Measurements from ENCODE around the gene NALCN.

Gene NALCN

GRCh38 chr13:101248739-101249514, 167.4 kb downstream of the NALCN start:
- H3K4me3 ChIP-seq (ENCODE audit: low read length), result no peak overlapping the region
- no peak for TF ChIP-seq CTCF (conservative IDR thresholded peaks at IDR 0.05; ENCODE audit: low read depth, low read length)
- DNase-seq (ENCODE audit: low read depth), result no peak

GRCh38 chr13:101242720-101243119, 173.6 kb downstream of the NALCN start:
- H3K4me3 ChIP-seq (ENCODE audit: low read length), result no peak overlapping the region
- DNase-seq (ENCODE audit: low read depth), result no peak
- TF ChIP-seq CTCF (conservative IDR thresholded peaks at IDR 0.05; ENCODE audit: low read depth, low read length), result no peak

GRCh38 chr13:101238555-101238954, 177.8 kb downstream of the NALCN start:
- DNase-seq (ENCODE audit: low read depth), result no peak
- no peak for TF ChIP-seq CTCF (conservative IDR thresholded peaks at IDR 0.05; ENCODE audit: low read depth, low read length)

GRCh38 chr13:101231751-101232428, 184.4 kb downstream of the NALCN start:
- DNase-seq (ENCODE audit: low read depth), result peak; percentile 18
- no peak overlapping the region for H3K4me3 ChIP-seq (ENCODE audit: low read length)
- TF ChIP-seq CTCF (conservative IDR thresholded peaks at IDR 0.05; ENCODE audit: low read depth, low read length), result no peak

More at GRCh38 chr13:101238555-101238954, 177.8 kb downstream of the NALCN start:
- H3K4me3 ChIP-seq (ENCODE audit: low read length), result no peak overlapping the region

GRCh38 chr13:101230271-101230890, 185.9 kb downstream of the NALCN start:
- DNase-seq (ENCODE audit: low read depth), result no peak
- no peak for TF ChIP-seq CTCF (conservative IDR thresholded peaks at IDR 0.05; ENCODE audit: low read depth, low read length)
- H3K4me3 ChIP-seq (ENCODE audit: low read length), result no peak overlapping the region

- TF ChIP-seq CTCF (conservative IDR thresholded peaks at IDR 0.05; ENCODE audit: low read depth, low read length), result no peak
- no peak for DNase-seq (ENCODE audit: low read depth)
- H3K4me3 ChIP-seq (ENCODE audit: low read length), result no peak overlapping the region
Observed at GRCh38 chr13:101219609-101220265, 196.6 kb downstream of the NALCN start.
